HG03095 (cell line): ENCODE data around the gene SLMAP.

ENCODE experiments used
- ATAC-seq: cut with Tn5 transposase; IDR thresholded peaks from one replicate; pipeline ENCODE4 v1.9.1; 2021; ENCODE audit warnings: moderate library complexity; ENCODE audit not compliant: unreplicated experiment

Gene SLMAP, protein sequence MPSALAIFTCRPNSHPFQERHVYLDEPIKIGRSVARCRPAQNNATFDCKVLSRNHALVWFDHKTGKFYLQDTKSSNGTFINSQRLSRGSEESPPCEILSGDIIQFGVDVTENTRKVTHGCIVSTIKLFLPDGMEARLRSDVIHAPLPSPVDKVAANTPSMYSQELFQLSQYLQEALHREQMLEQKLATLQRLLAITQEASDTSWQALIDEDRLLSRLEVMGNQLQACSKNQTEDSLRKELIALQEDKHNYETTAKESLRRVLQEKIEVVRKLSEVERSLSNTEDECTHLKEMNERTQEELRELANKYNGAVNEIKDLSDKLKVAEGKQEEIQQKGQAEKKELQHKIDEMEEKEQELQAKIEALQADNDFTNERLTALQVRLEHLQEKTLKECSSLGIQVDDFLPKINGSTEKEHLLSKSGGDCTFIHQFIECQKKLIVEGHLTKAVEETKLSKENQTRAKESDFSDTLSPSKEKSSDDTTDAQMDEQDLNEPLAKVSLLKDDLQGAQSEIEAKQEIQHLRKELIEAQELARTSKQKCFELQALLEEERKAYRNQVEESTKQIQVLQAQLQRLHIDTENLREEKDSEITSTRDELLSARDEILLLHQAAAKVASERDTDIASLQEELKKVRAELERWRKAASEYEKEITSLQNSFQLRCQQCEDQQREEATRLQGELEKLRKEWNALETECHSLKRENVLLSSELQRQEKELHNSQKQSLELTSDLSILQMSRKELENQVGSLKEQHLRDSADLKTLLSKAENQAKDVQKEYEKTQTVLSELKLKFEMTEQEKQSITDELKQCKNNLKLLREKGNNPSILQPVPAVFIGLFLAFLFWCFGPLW

GRCh38 chr3:57755741-57756527 is at the start of gene SLMAP:
Gene SLMAP, plus strand, starts transcription at chr3:57756309. Its CDS starts 1,343 bp downstream, at chr3:57757652.
- ATAC-seq, result peak; percentile 88

DNA sequence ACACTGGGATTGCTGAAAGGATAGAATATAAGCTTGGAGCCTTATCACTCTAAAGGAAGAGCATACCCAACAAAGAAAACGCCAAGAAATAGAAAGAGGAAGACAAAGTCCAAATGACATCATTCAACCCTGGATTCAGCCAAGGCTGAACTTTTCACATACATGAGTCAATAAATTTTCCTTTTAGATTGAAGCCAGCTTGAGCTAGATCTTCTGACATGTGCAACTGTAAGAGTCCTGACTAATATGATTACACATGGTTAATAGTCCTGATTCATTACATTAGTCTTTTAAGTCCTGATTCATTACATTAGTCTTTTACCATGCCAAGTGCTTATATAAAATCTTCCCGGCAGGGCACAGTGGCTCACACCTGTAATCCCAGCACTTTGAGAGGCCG is 49.6 kb upstream of the SLMAP start:
- ATAC-seq, result no peak

DNA sequence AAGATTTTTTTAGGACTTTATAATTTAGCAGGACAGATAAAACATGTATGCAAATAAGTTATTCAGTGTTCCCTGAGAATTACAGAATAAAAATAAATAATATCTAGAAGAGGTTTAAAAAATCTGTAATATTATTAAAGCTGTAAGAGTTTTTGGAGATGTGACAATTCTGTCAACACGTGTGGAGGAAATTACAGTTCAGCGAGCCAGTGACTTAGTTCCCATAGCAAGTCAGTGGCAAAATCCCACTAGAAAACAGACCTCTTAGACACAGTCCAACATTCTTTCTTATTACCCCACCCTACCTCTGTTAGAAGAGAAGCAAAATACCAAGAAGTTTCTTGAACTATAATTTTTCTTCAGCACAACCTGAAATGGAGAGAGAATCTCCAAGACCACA is 47.1 kb upstream of the SLMAP start:
- no peak for ATAC-seq

- no peak for ATAC-seq
Measured at GRCh38 chr3:57709559-57709958, 46.5 kb upstream of the SLMAP start.

GRCh38 chr3:57715686-57716085 is 40.4 kb upstream of the SLMAP start:
- no peak for ATAC-seq

- ATAC-seq, result no peak
Measured at GRCh38 chr3:57717205-57717868, 38.8 kb upstream of the SLMAP start.

DNA sequence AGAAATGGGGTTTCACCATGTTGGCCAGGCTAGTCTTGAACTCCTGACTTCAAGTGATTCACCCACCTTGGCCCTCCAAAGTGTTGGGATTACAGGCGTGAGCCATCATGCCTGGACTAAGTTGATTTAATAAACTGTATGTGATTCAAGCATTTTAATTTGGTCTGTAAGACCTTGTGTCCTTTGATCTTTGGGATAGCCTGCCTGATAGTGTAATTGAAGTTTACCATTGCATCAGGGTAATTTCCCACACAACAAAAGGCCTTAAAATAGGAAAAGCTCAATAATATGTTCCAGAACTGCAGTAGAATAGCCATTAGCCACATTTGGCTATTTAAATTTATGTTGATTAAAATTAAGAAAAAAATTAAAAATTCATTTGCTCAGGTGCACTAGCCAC is 38.0 kb upstream of the SLMAP start:
- no peak for ATAC-seq

DNA sequence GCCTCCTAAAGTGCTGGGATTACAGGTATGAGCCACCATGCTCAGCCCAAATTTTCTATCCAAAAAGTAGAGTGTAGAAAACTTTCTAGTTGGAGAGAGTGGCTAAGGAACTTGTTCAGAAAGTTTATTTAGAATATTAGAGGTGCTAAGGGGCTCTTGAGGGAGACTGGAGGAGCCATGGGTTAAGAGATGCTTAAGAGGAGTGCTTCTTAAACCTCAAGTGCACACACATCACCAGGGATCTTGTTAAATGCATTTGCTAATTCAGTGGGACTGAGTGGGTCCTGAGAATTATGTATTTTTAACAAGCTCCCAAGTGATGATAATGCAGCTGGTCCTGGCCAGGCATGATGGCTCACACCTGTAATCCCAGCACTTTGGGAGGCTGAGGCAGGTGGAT is 29.7 kb upstream of the SLMAP start:
- ATAC-seq, result no peak

DNA sequence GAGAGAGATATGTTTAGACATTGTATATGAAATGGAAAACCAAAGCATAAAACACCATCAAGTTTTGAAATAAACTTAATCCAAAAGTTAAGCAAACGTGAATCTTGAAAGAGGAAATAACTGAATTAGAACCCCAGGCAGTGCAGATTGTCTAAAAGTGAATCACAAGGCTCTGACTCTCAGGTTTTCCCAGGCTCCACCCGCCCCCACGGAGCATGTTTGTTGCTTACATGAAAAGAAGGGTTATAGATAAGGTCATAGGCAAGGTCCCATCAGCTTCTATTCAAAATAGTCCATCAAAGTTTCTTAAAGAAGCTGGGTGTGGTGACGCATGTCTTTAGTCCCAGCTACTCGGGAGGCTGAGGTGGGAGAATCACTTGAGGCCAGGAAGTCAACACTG is 29.0 kb upstream of the SLMAP start:
- ATAC-seq, result no peak

DNA sequence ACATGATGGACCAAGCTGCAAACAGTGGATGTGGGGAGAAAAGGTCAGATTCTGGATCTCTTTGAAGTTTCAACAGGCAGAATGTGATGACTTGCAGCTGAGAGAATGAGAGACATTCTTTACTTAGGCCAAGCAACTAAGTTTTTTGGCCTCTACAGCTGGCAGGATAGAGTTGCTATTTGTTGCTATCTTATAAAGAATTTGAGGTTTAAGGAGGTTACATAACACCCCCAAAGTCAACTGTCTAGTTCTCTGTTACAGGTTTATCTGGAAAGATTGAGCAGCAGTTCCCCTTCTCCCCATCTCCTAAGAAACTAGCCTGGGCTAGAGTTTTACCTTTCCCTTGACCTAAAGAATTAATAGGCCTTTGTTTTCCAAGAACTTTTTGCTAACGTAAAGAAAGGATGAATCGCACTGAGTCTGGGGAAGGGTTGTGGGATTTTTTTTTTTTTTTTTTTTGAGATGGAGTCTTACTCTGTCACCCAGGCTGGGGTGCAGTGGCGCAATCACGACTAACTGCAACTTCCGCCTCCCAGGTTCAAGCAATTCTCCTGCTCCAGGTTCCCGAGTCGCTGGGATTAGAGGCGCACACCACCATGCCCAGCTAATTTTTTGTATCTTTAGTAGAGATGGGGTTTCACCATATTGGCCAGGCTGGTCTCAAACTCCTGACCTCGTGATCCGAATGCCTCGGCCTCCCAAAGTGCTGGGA is 26.6 kb upstream of the SLMAP start:
- no peak for ATAC-seq

DNA sequence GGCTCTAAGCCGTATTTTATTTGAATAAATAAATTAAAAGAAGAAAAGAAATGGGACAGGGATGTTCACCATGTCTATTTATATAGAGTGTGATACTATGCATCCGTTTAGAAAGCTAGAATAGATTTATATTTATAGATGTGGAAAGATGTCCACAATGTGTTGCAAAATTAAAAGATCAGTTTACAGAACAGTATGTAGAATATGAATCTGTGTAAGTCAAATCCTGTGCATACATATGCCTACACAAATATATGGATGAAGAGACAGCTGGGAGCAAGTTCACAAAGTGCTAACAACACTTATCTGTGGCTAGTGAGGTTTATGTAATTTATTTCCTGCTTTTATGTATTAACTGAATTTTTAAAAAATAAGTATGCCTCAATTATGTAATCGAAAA is 25.4 kb upstream of the SLMAP start:
- no peak for ATAC-seq

DNA sequence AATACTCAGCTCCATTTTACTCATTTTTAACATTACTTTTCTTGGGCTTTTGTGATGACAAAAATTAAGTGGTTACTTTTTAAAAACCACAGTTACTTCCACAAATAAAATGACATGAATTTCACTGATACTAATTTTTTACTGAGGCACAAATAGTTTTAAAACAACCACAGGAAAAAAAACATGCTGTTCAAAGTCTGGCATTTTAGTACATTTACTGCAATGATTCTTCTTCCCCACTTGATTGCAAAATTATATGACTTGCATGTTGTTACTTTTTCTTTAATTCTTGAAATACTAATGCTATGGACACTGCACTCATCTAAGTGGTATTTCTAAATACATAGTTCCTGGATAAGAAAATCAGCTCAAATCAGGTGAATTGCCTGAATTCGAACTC is 24.8 kb upstream of the SLMAP start:
- ATAC-seq, result no peak

- no peak for ATAC-seq
Measured at GRCh38 chr3:57733790-57734189, 22.3 kb upstream of the SLMAP start.

DNA sequence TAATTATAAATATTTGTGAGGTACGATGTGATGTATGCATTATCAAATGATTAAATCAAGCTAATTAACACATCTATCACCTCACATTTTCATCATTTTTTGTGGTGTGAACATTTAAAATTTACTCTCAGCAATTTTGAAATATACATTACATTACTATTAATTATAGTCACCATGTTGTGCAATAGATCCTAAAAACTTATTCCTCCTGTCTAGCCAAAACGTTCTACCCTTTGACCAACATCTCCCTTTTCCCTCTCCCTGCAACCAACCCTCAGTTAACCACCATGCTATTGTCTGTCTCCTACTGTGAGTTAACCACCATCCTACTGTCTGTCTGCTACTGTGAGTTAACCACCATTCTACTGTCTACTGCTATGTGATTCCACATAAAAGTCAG is 20.7 kb upstream of the SLMAP start:
- no peak for ATAC-seq

DNA sequence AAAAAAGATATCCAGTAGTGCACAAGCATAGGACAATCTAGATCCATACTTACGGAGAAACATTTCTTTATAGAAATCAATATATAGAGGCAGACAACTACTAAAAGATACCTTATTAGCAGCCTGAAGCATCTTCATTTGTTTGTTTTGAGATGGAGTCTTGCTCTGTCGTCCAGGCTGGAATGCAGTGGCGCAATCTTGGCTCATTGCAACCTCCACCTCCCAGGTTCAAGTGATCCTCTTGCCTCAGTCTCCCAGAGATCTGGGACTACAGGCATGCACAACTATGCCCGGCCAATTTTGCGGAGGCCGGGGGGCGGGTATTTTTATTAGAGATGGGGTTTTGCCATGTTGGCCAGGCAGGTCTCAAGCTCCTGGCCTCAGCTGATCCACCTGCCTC is 18.3 kb upstream of the SLMAP start:
- no peak for ATAC-seq

DNA sequence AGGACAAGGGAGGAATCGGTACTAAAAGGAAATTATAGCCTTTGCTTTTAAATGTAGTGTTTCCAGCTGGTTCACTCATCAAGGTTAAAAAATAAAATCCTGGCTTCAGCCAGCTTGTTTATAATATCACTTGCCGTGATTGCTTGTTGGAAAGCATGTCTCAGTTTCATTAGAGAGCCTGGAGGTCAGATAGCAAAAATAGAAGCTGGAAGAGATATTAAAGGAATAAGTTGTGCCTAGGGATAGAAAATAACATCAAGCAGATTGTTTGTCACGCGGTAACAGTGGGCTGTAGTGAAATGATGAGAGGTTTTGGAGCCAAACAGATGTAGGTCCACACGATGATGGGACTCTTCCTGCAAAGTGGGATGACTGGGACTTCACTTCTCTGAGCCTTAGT is 17.7 kb upstream of the SLMAP start:
- ATAC-seq, result no peak

DNA sequence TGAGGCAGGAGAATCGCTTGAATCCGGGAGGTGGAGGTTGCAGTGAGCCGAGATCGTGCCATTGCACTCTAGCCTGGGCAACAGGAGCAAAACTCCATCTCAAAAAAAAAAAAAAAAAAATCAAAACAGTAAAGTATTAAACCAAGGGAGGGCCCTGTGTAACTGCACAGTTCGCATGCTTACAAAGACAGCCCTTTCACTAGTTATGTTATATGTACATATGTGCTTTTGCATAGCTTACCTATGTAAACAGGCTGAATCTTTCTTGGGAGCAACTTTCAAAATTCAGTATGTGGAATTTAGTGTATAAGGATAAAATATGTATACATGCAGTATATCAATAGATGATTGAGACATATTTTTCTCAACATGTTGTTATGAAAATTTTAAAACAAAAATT is 16.1 kb upstream of the SLMAP start:
- no peak for ATAC-seq

GRCh38 chr3:57743496-57743895 is 12.6 kb upstream of the SLMAP start:
- no peak for ATAC-seq

DNA sequence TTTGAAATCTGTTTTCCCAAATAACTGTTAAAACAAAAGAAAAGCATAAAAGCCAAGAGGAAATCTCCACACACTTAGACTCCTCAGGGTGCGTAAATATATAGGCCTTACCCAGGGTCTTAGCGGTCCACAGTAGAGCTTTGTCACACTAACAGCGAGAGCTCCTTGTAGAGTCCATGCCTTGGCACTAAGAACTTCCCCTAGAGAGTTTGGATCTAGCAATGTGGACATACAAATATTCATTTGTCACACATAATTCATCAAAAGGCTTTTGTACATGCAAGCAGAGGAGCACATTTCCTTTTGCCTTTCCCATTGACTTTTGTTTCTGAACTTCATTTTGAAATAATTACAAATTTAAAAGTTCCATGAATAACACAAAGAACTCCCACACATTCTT is 11.0 kb upstream of the SLMAP start:
- no peak for ATAC-seq
